ENCODE measurements around the gene RBFOX1. TPM values are rescaled to one million over a fixed set of nuclear protein-coding genes. Genes with fewer than 3 reads are reported as not detected.

Gene RBFOX1
- total and polyA plus RNA-seq, 10 of the 15 experiments (the other 5 are each of a cell fraction or from before 2014, with no cell fraction given) = 0.87 TPM; not detected in 9

DNA sequence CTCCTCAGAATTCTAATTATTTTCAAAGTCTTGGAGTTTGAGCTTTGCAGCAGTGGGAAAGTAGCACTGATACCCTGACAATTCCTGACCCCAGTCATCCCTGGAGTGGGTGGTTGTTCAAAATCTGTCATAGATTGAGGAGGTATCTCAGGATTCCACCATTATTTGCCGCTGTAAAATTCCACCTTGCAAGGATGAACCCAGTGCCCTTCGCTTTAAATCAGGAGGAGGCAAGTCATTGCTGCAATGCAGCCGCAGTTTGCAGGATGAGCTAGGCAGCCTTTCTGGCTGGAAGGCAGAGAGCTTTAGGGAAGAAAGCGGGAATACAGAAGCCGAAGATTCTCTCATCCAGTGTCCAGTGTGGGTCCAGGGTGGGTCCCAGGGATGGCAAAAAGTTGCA lies 296.9 kb downstream of the RBFOX1 start:
- Histone ChIP-seq H3K79me2 (ENCODE audit: control insufficient read depth, insufficient read depth, low read length) (no peaks in the 10 kb centered on the region), H3K9ac (ENCODE audit: control insufficient read depth, insufficient read depth, low read length) (no peak overlapping the region), H3K4me1 (ENCODE audit: control insufficient read depth, insufficient read depth, low read length) (no peaks in the 10 kb centered on the region), H4K20me1 (ENCODE audit: control insufficient read depth, insufficient read depth) (no peaks in the 10 kb centered on the region), H3K36me3 (ENCODE audit: control insufficient read depth in 2 of 2, insufficient read depth in 2 of 2, low read length in 1 of 2) (no peaks in the 10 kb centered on the region), H3K4me2 (ENCODE audit: control insufficient read depth, insufficient read depth) (no peak overlapping the region), H2AFZ (ENCODE audit: control insufficient read depth, low read depth, low read length) (no peak overlapping the region), H3K4me3 (no peak overlapping the region), H3K27ac (ENCODE audit: control insufficient read depth, insufficient read depth) (no peak overlapping the region), H3K9me3 (replicated peaks; ENCODE audit: control insufficient read depth, insufficient read depth, low read length) (no peaks in the 10 kb centered on the region; the same call in 2 of the 3 replicates), H3K27me3 (replicated peaks in 1 of 2; ENCODE audit: control insufficient read depth in 2 of 2, insufficient read depth in 2 of 2, low read length in 1 of 2) (no peaks in the 10 kb centered on the region)
- 50% methylated on average over 5 of the region's 5 CpGs for WGBS (ENCODE audit: insufficient coverage, insufficient replicate concordance, low lambda C conversion rate, missing lambda C conversion rate)
- in situ Hi-C loops (cut with MboI) (no loop called here), intact Hi-C loops (cut with micrococcal nuclease; ENCODE audit: unreplicated experiment) (no loop called here)
- TF ChIP-seq, protein P1, sequence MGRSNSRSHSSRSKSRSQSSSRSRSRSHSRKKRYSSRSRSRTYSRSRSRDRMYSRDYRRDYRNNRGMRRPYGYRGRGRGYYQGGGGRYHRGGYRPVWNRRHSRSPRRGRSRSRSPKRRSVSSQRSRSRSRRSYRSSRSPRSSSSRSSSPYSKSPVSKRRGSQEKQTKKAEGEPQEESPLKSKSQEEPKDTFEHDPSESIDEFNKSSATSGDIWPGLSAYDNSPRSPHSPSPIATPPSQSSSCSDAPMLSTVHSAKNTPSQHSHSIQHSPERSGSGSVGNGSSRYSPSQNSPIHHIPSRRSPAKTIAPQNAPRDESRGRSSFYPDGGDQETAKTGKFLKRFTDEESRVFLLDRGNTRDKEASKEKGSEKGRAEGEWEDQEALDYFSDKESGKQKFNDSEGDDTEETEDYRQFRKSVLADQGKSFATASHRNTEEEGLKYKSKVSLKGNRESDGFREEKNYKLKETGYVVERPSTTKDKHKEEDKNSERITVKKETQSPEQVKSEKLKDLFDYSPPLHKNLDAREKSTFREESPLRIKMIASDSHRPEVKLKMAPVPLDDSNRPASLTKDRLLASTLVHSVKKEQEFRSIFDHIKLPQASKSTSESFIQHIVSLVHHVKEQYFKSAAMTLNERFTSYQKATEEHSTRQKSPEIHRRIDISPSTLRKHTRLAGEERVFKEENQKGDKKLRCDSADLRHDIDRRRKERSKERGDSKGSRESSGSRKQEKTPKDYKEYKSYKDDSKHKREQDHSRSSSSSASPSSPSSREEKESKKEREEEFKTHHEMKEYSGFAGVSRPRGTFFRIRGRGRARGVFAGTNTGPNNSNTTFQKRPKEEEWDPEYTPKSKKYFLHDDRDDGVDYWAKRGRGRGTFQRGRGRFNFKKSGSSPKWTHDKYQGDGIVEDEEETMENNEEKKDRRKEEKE (IDR thresholded peaks at IDR 0.05) = no peak
- TF ChIP-seq POU2F2 (IDR thresholded peaks at IDR 0.05; ENCODE audit: borderline replicate concordance, low read depth, low read length) = no peak
- TF ChIP-seq, protein P2, sequence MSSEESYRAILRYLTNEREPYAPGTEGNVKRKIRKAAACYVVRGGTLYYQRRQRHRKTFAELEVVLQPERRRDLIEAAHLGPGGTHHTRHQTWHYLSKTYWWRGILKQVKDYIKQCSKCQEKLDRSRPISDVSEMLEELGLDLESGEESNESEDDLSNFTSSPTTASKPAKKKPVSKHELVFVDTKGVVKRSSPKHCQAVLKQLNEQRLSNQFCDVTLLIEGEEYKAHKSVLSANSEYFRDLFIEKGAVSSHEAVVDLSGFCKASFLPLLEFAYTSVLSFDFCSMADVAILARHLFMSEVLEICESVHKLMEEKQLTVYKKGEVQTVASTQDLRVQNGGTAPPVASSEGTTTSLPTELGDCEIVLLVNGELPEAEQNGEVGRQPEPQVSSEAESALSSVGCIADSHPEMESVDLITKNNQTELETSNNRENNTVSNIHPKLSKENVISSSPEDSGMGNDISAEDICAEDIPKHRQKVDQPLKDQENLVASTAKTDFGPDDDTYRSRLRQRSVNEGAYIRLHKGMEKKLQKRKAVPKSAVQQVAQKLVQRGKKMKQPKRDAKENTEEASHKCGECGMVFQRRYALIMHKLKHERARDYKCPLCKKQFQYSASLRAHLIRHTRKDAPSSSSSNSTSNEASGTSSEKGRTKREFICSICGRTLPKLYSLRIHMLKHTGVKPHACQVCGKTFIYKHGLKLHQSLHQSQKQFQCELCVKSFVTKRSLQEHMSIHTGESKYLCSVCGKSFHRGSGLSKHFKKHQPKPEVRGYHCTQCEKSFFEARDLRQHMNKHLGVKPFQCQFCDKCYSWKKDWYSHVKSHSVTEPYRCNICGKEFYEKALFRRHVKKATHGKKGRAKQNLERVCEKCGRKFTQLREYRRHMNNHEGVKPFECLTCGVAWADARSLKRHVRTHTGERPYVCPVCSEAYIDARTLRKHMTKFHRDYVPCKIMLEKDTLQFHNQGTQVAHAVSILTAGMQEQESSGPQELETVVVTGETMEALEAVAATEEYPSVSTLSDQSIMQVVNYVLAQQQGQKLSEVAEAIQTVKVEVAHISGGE (CRISPR knock-in tag; IDR thresholded peaks at IDR 0.05) = no peak
- ChIA-PET SMC1A (ENCODE audit: uncharacterized antibody, unreplicated experiment) (interaction anchor here (0.6 kb wide), 1 partner anchor 77 kb away, joined by 3 read pairs; no protein-coding TSS in a partner anchor), CTCF (no interaction called here), RAD21 (ENCODE audit: unreplicated experiment) (no interaction called here), POLR2A (no interaction called here)
- DNase-seq (ENCODE audit: low read depth, low spot score) = no peak
- no peak for FAIRE-seq
- no peak for ATAC-seq
- no TSS peak for BruUV-seq (replicated peaks)

All from GM12878 (cell line).